Fibroblast of lung (primary cell): ENCODE measurements around the gene JARID2. TPM values are rescaled to one million over a fixed set of nuclear protein-coding genes. Genes with fewer than 3 reads are reported as not detected.

ENCODE experiments used
- DNase-seq, 2 donors: peaks; one replicate each; pipeline versions ENCODE4 v3.0.0 to v3.0.0-alpha.2; 2010; ENCODE audit warnings: low read depth in 2 of 2
- H2AFZ ChIP-seq: 2 replicates; pipeline ENCODE4 v1.5.1; 2012; ENCODE audit warnings: low read length, control low read depth, inconsistent platforms
- H3K27ac ChIP-seq: 2 replicates; pipeline ENCODE4 v1.5.1; 2011; ENCODE audit warnings: low read length, control low read depth; ENCODE audit not compliant: insufficient read depth
- H3K27me3 ChIP-seq: 2 replicates; pipeline ENCODE4 v1.5.1; 2011; ENCODE audit warnings: mild to moderate bottlenecking, low read length; ENCODE audit not compliant: control insufficient read depth, insufficient read depth
- H3K36me3 ChIP-seq: 2 replicates; pipeline ENCODE4 v1.5.1; 2011; ENCODE audit warnings: low read length; ENCODE audit not compliant: control insufficient read depth, insufficient read depth
- H3K4me1 ChIP-seq: 2 replicates; pipeline ENCODE4 v1.5.1; 2011; ENCODE audit warnings: low read length; ENCODE audit not compliant: control insufficient read depth, insufficient read depth; ENCODE audit errors: extremely low read depth
- H3K4me2 ChIP-seq: 2 replicates; pipeline ENCODE4 v1.5.1; 2011; ENCODE audit warnings: low read length, control low read depth; ENCODE audit not compliant: insufficient read depth; ENCODE audit errors: extremely low read depth
- H3K4me3 ChIP-seq, 4 experiments: fragments of 200-600 bp in 1 of 4; sonication (generic) in 1 of 4; replicated peaks in 1 of 4; 2 replicates each; pipeline ENCODE4 v1.5.1; 2011 to 2016; ENCODE audit warnings: low read length in 4 of 4, low read depth in 3 of 4, mild to moderate bottlenecking in 3 of 4, control low read depth in 2 of 4, inconsistent platforms in 1 of 4, mixed read lengths in 1 of 4; ENCODE audit not compliant: insufficient read depth in 1 of 4; ENCODE audit errors: control extremely low read depth in 1 of 4
- H3K79me2 ChIP-seq: 2 replicates; pipeline ENCODE4 v1.5.1; 2012; ENCODE audit warnings: mild to moderate bottlenecking, low read length, inconsistent platforms; ENCODE audit not compliant: control insufficient read depth, insufficient read depth
- H3K9ac ChIP-seq: 2 replicates; pipeline ENCODE4 v1.5.1; 2011; ENCODE audit warnings: mild to moderate bottlenecking, low read length, control low read depth; ENCODE audit not compliant: insufficient read depth
- H3K9me3 ChIP-seq: 2 replicates; pipeline ENCODE4 v1.5.1; 2012; ENCODE audit warnings: low read depth, low read length; ENCODE audit not compliant: control insufficient read depth, insufficient read depth
- H4K20me1 ChIP-seq: 2 replicates; pipeline ENCODE4 v1.5.1; 2011; ENCODE audit warnings: low read length; ENCODE audit not compliant: control insufficient read depth, insufficient read depth; ENCODE audit errors: extremely low read depth
- CTCF ChIP-seq, 2 donors: IDR thresholded peaks in 1 of 2; conservative IDR thresholded peaks in 1 of 2; 1 replicate in 1 of 2; 2 replicates in 1 of 2; pipeline ENCODE4 v1.5.1; 2011 to 2012; ENCODE audit warnings: low read length in 2 of 2, control low read depth in 1 of 2, inconsistent platforms in 1 of 2, low read depth in 1 of 2, mild to moderate bottlenecking in 1 of 2
- EZH2 ChIP-seq: IDR thresholded peaks from 2 replicates; pipeline ENCODE4 v1.5.1; 2012; ENCODE audit warnings: low read length, control low read depth, mild to moderate bottlenecking; ENCODE audit errors: missing control alignments
- polyA plus RNA-seq, 2 donors: library from polyadenylated mRNA; depleted of rRNA in 1 of 2; stranded (reverse) in 1 of 2; unstranded in 1 of 2; fragments of >200 nt; gene quantifications; 2 replicates each; pipeline ENCODE4 v1.2.1, GENCODE V29; 2011 to 2012; ENCODE audit warnings: missing spikeins in 1 of 2
- total RNA-seq: library from RNA; depleted of rRNA; stranded (reverse); fragments of >200 nt; gene quantifications from 2 replicates; pipeline ENCODE4 v1.2.1, GENCODE V29; 2014

JARID2 gene
- total and polyA plus RNA-seq, 2 donors (not counting 1 experiment from before 2014, with no cell fraction given) = 5.0 to 8.2 TPM

GRCh38 chr6:15248451-15249370, 2.8 kb downstream of the JARID2 start:
- H3K9ac ChIP-seq = peak overlapping the region; percentile 62
- H3K9me3 ChIP-seq = no peaks in the 10 kb centered on the region
- peak overlapping the region; percentile 79 for H3K4me2 ChIP-seq
- H3K27me3 ChIP-seq = no peaks in the 10 kb centered on the region
- H3K4me1 ChIP-seq = no peaks in the 10 kb centered on the region
- peak overlapping the region; percentile 46 for H2AFZ ChIP-seq
- peak; percentile 94 to 97 for DNase-seq
- H3K36me3 ChIP-seq = no peaks in the 10 kb centered on the region
- peak overlapping the region; percentile 68 for H3K27ac ChIP-seq
- H3K79me2 ChIP-seq = peaks cover 30% of the 10 kb centered on the region
- peak overlapping the region; percentile 53 to 83 (median 70) for H3K4me3 ChIP-seq
- TF ChIP-seq CTCF (conservative IDR thresholded peaks at IDR 0.05 in 1 of 2, IDR thresholded peaks at IDR 0.05 in 1 of 2; ENCODE audit: low read depth in 1 of 2, low read length in 2 of 2) (peak; percentile 31 to 44), EZH2 (no peak)
- H4K20me1 ChIP-seq = no peaks in the 10 kb centered on the region

- peak overlapping the region; percentile 62 for H3K9ac ChIP-seq
- TF ChIP-seq EZH2 = no peak
- no peak for TF ChIP-seq CTCF (conservative IDR thresholded peaks at IDR 0.05 in 1 of 2, IDR thresholded peaks at IDR 0.05 in 1 of 2; ENCODE audit: low read depth in 1 of 2, low read length in 2 of 2)
- H3K79me2 ChIP-seq = peaks cover 34% of the 10 kb centered on the region
- no peaks in the 10 kb centered on the region for H3K4me1 ChIP-seq
- no peak overlapping the region for H2AFZ ChIP-seq
- no peaks in the 10 kb centered on the region for H3K9me3 ChIP-seq
- H3K4me2 ChIP-seq = peak overlapping the region; percentile 79
- no peaks in the 10 kb centered on the region for H4K20me1 ChIP-seq
- no peaks in the 10 kb centered on the region for H3K27me3 ChIP-seq
- peak overlapping the region; percentile 68 for H3K27ac ChIP-seq
- H3K4me3 ChIP-seq = peak overlapping the region; percentile 53 to 83 (median 70)
- no peak for DNase-seq
- no peaks in the 10 kb centered on the region for H3K36me3 ChIP-seq
These were observed 3.6 kb downstream of the JARID2 start for GRCh38 chr6:15249371-15250019.
